NCI-H69 (cell line): ENCODE measurements around the gene SCLY.
"Not testable (repeated sequence)": the region's sequence is repeated elsewhere in the genome, so short reads cannot be mapped to it uniquely, and the experiment has no call there.

Experiments used
- DNase-seq: peaks from one replicate; lab custom pipeline; 2025; lab: John Stamatoyannopoulos, UW

Gene SCLY, protein sequence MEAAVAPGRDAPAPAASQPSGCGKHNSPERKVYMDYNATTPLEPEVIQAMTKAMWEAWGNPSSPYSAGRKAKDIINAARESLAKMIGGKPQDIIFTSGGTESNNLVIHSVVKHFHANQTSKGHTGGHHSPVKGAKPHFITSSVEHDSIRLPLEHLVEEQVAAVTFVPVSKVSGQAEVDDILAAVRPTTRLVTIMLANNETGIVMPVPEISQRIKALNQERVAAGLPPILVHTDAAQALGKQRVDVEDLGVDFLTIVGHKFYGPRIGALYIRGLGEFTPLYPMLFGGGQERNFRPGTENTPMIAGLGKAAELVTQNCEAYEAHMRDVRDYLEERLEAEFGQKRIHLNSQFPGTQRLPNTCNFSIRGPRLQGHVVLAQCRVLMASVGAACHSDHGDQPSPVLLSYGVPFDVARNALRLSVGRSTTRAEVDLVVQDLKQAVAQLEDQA

DNA sequence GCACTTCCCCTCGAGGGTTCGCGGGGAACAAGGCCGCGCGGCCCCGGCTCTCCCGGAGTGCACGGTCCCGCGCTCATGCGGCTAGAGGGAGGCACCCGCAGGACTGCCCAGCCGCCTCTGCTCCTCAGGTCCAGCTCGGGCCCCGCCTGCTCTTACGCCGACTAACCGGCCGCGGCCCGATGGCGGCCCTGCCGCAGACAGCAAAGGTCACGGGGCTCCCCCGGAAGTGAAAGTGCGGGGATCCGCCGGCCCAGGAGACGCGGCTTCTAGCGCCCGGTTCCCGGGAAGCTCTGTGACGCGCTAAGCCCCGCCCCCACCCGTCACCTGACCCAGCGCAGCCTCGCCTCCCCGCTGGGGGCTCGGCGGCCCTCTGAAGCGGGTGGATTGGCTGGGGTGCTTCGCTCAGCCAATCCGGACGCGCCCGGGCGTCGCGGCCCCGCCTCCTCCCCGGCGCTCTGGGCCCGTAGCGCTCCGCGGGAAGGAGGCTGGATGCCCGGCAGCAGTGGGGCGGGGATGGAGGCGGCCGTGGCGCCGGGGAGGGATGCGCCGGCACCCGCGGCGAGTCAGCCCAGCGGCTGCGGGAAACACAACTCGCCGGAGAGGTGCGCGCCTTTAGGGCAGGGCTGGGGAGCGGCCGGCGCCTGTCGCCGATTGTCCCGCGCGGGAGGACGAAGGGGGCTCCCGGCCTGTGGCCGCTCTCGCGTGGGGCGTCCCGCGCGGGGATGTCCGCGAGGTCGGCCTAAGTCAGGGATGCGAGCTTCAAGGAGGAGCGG, at the start of gene SCLY:
SCLY (plus strand) TSS at position 460 of the 773 bp plus-strand sequence; CDS start at position 514, 54 bp downstream.
- DNase-seq: peak; percentile 96

DNA sequence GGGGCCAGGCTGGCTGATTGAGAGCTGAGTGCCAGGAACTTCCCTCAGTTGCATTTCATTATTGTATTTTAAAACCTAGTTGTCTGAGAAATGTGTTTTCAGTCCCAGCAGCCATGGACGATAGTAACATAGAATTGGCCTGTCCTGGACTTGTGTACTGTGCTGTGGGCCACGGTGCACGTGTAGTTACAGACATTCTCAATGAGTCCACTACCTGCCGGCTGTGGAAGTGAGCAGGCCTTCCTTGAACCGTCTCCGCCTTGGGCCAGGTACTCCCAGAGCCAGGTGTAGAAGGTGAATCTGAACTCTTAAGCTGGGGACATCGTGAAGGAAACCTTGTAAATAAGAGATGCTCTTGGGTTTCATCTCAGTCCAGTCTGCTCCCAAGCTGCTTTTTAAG, 47.0 kb upstream of the SCLY start:
- no peak for DNase-seq

DNA sequence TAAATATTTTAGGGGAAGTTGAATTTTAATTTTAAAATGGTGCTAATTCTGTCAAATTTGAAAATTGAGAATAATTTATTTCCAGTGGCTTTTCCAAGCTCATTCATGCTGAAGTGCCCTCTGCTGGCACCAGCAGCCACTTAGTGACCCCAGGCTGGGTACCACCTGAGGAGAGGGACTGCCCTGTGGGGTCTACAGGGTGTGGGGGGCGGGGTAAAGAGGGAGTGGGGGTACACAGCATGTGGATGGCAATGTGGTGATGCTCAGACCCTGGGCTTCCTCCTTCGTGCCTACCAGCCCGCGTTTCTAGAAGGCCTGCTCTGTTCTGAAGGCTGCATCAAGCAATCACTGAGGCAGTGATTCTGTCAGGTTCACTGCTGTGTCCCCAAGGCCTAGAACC, 45.1 kb upstream of the SCLY start:
- DNase-seq: no peak

DNA sequence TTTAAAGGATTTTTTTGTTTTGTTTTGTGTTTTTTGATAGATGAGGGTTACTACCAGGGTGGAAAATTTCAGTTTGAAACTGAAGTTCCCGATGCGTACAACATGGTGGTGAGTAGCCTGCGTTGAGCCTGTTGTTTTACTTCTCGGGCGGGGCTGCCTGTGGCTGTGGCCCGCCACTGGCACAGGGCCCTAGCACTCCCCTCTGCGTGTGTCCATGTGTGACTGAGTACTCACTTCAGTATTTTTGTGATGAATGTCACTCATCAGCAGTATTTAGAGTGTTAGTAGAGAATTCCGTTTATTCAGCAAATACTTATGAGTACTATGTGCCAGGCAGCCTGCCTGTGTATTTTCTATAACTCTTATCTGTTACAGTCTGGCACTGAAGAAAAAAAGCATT, 44.3 kb upstream of the SCLY start:
- DNase-seq: no peak

DNA sequence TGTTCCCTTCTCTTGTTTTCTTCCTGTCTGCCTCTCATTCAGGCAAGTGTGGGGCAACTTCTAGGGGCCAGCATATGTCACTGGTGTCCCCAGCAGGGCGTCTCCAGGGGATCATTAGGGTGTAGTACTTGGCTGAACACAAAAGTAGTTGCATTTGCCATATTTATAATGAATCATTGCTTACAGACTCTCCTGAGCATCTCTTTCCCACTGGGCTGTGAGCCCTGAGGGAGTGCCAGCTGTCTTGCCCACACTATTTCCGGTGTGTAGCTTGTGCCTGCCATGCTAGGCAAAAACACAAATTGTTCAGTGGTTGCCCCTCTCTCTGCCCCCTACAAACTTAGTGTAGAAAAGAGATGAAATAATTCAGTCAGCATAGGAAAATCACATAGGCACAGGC, 40.8 kb upstream of the SCLY start:
- DNase-seq: peak; percentile 88

DNA sequence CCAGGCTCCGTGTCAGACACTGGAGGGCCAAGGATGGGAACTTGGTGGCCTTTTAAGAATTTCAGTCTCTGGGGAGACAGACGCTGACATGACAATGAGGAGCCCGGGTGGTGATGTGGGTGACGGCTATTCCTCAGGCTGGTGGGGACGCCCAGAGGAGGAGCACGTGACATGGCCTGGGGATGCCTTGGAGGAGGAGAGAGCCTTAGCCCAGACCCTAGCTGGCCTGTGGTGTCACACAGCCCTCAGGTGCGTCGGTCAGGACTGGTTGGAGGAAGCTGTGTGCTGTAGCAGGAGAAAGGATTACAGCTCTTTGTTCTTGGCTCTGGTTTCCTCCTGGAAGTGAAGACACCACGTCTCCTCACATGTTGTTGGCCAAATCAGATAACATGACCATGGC, 40.0 kb upstream of the SCLY start:
- DNase-seq: no peak

DNA sequence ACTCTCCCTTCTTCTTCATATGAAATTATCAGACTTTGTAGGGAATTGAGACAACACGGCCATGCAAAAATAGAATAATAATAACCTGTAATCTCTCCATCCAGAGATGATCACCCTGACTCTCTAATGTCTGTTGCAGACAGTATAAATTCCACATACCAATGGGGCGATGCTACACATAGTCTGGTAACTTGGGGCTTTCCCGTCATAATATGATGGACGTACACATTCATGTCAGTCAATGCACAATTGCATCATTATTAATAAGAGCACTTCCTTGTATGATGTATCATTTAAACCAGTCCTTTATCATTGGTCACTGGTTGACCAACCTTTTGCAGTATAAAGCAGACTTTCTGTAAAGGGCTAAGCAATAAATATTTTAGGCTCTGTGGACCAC, 39.5 kb upstream of the SCLY start:
- no peak for DNase-seq

DNA sequence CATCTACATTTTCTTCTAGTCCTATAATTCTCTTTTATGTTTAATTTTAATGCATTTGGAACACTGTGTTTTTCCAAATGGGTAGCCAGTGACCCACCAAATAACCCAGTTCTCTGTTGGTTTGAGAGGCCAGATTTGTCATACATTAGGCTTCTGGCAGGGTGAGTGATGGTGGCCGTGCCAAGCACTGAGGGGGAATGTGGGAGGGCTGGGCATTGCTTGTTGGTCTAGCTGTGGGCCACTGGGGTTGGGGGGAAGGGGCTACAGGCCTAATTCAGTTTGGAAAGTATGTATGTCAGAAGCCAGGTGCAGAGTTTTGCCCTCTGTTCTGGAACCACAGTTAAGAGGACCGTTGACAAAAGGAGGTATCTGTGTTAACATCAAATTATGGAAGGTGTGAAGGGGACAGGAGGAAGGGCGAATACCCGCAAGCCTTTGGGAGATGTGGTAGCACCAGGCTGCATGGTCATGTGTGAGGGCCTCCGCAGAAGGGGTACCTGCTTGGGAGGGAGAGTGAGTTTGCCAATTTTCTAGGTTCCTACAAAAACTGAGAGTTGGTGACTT, 38.1 kb upstream of the SCLY start:
- DNase-seq: no peak

DNA sequence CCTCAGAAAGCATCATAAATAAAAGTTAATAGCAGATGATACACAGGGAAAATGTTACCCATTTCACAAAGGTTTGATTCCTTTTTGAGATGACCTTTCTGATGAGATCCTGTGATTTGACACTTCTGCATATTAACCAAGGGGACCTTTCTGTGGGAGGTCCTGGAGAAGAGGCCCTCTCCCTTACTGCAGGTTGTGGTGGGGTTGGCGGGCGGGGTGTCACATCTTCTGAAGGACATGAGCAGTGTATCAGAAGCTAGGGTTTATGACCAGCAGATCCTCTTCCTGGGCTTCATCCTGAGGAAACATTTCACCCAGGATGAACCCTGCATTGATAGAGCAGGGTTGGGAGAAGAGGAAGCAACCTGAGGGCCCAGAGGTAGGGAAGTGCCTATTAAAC, 37.2 kb upstream of the SCLY start:
- no peak for DNase-seq

DNA sequence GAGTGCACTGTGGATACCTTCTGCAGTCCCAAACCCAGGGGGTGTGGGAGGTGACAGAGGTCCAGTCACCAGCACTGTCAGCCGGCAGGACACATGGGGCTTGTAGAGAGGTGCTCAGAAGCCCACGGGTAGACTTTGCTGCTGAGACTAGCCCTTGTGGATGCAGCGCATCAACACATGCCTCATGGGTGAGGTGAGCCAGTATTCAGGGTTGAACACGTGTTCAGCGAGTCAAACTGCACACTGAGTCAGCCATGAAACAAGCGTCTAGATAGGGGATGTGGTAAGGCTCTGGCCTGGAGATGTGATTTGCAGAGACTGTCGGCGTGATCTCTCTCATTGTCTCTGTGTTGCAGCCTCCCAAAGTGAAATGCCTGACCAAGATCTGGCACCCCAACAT, 35.8 kb upstream of the SCLY start:
- DNase-seq: no peak

DNA sequence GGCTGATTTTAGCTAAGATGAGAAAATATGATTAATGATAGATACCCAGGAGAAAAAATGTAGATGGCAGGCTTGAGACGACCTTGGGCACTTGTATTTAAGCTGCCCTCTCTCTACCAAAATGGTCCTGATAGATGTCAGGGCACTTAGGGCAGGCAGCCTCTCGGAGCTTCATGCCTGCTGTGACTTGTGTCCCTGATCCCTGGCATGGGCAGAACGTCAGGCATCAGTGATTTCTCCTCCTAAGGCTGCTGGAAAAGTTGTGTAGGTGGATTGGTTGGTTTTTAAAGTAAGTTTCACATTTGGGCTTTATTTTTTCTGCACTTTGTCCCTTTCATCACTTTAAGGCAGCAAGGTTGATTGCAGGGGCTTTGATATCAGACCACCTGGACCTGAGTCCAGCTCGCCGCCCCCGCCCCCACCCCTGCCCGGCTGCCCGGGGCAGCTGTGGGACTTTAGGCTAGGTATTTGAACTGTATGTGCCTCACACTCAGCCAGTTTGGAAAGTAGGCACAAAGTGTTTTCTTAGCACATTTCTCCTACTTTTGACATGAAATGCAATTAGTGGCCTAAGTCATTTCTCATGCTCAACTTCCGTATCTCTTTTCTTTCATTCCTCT, 35.0 kb upstream of the SCLY start:
- no peak for DNase-seq

DNA sequence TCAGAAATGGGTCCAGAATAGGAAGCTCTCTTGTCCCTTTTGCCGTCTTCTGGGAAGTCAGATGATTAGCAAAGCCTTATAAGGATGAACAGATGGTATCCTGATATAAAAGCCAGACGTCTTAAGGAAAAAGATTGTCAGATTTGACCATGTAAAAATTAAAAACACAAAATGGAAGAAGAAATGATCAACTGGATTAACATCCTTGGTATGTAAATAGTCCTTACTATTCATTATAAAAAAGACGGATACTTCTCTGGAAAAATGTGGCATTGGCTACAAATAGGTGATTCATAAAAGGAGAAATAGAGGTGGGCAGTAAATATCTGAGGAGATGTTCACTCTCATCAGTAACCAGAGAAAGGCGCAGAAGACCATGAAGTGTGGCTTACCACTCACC, 33.7 kb upstream of the SCLY start:
- DNase-seq: no peak

DNA sequence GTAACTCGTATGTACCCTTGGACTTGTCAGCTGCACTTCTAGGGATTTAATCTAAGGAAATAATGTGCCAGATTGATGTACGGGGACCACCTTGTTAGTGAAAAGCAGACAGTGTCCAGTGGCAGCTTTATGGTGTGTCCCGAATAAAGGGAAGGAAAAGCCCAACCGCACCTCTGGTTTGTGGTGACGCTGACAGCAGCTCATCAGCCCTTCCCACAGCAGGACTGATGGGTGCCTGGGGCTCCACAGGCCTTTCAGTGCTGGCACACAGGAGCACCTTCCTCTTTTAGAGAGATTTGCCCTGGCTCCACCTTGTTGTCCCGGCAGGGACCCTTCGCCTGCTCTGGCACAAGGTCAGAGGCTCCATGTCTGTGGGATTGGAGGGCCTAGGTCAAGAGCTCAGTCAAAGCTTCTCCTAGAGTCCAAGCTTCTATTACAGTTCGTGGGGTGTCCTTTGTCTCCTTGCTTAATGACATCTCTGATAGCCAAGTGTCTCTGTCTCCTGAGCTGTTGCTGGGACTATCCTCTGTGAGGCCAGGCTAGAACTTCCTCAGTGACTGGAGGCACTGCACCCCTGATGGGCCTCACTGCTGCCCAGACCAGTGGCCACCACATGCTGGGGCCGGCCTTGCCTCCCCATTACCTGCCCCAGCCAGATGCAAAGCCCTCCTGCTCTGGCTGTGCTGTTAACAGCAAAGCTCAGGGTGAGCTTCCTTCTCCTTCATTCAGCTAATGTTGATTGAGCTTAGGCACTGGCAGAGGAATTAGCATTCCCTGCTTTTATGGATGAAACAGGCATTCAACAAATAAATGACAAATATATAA, 33.0 kb upstream of the SCLY start:
- DNase-seq: no peak

DNA sequence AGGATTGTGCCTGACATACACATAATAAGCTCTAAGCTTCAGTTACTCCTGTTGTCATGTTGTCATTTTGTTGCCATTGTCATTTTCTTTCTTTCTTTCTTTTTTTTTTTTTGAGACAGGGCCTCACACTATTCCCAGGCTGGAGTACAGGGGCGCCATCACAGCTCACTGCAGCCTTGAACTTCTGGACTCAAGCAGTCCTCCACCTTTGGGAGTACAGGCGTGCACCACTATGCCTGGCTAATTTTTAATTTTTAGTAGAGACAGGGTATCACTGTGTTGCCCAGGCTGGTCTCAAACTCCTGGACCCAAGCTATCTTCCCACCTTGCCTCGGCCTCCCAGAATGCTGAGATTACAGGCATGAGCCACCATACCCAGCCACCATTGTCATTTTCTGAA, 30.9 kb upstream of the SCLY start:
- no peak for DNase-seq

DNA sequence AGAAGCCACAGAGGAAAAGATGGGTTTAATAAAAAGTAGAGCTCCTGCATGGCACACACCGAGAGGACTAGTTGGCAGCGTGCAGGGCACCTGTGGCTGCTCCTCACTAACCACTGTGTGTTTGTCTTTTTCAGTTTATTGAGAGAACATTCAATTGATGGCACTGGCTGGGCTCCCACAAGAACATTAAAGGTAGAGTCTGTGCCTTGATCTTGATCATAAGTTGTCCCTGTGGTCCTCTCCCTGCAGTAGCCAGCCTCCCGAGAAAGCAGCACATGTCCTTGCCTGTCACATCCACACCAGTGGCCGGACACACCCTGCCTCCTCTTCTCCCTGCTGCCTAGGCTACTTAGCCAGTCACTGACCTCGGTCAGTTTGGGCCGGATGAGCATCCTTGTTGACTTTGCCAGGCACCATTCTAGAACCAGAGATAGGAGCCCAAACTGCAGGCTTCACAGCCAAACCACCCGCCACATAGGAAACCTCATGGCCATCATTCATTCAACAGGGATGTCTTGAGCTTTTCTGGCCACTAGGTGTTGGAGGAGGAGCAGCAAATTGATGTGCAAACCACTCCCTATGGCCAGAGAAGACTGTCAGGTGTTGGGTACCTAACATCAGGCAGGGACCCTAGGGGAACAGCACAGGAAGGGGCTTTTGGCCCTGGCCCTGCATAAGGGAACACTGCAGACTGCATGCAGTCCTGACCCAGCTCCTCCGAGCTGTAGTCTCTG, 30.2 kb upstream of the SCLY start:
- no peak for DNase-seq

DNA sequence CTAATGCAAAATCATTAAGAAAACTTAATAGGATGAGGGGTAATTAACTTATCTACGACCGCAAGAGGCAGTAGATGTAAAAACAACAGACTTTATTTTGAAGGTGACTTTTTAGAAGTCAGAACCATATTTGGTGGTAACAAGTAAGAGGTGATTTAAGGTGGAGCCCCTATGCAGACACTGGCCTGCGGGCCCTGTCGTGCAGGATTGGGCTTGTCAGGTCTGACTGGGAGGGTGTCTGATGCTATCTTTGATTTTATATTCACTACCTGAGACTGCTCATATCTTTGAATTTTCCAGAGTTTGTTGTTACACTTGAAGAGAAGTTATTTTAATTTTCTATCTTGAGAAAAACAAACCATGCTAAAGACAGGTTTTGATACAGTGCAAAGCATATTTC, 29.1 kb upstream of the SCLY start:
- no peak for DNase-seq

DNA sequence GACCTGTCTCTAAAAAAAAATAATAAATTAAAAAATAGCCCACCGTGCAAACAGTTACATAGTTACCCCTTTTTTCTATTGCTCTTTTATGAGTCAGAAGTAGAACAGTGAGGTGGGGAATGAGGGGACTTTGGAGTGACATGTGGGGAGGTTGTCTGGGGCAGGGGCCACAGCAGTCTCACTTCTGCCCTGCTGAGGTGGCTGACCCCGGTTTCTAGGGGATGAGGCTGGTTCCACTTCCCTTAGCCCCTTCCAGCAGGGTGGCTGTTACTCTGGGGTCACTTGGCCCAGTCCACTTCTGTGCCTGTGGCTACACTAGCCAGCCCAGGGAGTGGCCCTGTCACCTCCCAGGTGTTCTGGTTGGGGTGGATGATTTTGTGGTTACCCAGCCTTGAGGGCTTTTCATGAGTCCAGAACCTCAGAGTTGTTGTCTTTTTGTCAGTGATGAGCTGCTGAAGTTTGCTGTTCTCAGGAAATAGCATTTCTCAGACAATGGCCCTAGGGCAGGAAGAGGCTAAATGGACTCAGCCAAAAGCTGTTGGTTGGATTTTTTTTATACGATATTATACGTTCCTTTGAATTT, 28.0 kb upstream of the SCLY start:
- DNase-seq: no peak

DNA sequence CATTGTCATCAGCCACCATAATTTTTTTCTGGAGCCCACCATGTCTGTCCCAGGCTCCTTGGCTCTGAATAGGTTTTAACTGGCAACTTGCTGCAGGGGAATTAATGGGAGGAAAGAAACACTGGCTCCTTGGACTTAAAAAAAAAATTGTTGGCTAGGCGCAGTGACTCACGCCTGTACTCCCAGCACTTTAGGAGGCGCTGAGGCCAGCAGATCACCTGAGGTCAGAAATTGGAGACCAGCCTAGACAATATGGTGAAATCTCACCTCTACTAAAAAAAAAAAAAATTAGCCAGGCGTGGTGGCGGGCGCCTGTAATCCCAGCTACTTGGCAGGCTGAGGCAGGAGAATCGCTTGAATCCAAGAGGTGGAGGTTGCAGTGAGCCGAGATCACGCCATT, 26.8 kb upstream of the SCLY start:
- not testable (repeated sequence) for DNase-seq

DNA sequence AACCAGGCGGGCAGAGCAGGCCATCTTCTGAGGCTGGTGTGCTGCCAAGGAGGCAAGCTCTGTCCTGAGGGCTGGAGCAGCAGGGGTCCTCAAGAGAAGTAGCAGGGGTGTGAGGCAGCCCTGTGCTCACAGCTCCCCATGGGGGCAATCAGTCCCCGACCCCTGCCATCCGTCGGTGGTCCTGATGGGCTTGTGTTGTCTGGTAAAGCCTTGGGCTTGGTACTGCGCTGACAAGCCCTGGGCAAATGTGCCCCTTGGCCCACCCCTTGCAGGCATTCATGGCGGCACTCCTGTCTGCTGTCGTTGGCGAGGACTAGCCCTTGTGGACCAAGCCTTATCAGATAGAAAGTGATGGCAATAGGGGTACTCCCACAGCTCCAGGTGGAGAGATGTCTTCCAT, 22.6 kb upstream of the SCLY start:
- DNase-seq: no peak

DNA sequence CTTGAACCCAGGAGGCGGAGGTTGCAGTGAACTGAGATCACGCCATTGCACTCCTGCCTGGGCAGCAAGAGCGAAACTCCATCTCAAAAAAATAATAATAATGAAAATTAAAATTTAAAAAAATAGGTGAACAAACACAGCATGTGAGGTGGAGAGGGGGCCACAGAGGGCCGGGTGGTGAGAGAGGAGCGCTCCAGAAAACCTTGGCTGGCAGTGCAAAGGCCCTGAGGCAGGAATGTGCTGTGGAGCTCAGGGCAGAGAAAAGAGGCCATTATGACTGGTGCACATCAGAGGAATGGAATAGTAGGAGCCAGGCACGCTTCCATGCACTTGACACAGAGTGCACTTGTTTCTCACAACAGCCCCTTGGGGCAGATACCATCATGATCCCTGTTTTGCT, 21.6 kb upstream of the SCLY start:
- no peak for DNase-seq

DNA sequence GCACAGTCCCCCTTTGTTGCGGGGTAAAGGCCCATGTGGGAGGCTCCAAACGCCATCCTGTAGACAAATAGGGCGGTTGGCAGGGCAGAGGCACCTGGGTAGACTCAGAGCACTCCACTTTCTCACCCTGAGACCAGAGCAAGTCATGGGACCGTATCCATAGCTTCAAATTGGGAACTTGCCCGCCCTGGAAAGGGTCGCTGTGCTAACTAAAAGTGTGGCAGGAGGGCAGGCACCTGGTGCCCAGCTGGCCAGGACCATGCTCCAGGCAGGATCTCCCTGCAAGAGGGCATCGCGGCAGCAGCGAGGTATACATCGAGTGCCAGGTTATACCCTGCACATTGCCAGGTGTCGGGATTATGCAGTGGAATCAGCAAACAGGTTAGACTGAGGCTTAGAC, 20.8 kb upstream of the SCLY start:
- DNase-seq: no peak
